Ovary (tissue), 9 donors: ENCODE results near the gene PLXNB1. TPM values are rescaled to one million over a fixed set of nuclear protein-coding genes. Genes with fewer than 3 reads are reported as not detected.

Source experiments
- DNase-seq, 5 donors: peaks; one replicate each; pipeline ENCODE4 v3.0.0-alpha.2; 2019 to 2020
- H3K27ac ChIP-seq, 2 donors: fragments of 200-600 bp; one replicate each; pipeline versions ENCODE4 v1.5.1 to v1.8.0; 2019 to 2022
- H3K27me3 ChIP-seq: fragments of 200-600 bp; one replicate; pipeline ENCODE4 v1.8.0; 2022
- H3K36me3 ChIP-seq: fragments of 200-600 bp; sonication (generic); one replicate; pipeline ENCODE4 v1.5.1; 2019
- H3K4me1 ChIP-seq: one replicate; pipeline ENCODE4 v1.8.1; 2013; ENCODE audit warnings: mild to moderate bottlenecking, moderate library complexity; ENCODE audit not compliant: insufficient read depth
- H3K4me3 ChIP-seq: fragments of 200-600 bp; sonication (generic); one replicate; pipeline ENCODE4 v1.5.1; 2017
- H3K9me3 ChIP-seq, 2 donors: fragments of 200-600 bp in 1 of 2; sonication (generic) in 1 of 2; one replicate each; pipeline versions ENCODE4 v1.5.1 to v1.8.1; 2013 to 2019; ENCODE audit warnings: mild to moderate bottlenecking in 1 of 2, moderate library complexity in 1 of 2
- CTCF ChIP-seq, 3 donors: fragments of 450-650 bp in 2 of 3; fragments of 200-600 bp in 1 of 3; IDR thresholded peaks; one replicate each; pipeline versions ENCODE4 v1.5.1 to v1.8.0; 2016 to 2022; ENCODE audit warnings: antibody characterized with exemption in 3 of 3, mild to moderate bottlenecking in 1 of 3
- EP300 ChIP-seq: sonication (generic); formaldehyde crosslinking; IDR thresholded peaks from one replicate; pipeline ENCODE4 v1.6.1; 2017; ENCODE audit warnings: antibody characterized with exemption
- POLR2A ChIP-seq: fragments of 450-650 bp; IDR thresholded peaks from one replicate; pipeline ENCODE4 v1.6.1; 2017; ENCODE audit warnings: antibody characterized with exemption, mild to moderate bottlenecking, moderate library complexity
- WGBS, 3 donors: extraction: QIAGEN DNeasy Blood & Tissue Kit in 1 of 3; methylation state at CpG; one replicate each; pipeline versions ENCODE4 v1.1.5 to v1.1.7; 2013 to 2017; 5-methylcytosine and 5-hydroxymethylcytosine counted together
- intact Hi-C, 4 donors: fragments of 100-400 bp; cut with DNase I; formaldehyde crosslinking; loops; one replicate each; pipeline versions ENCODE4 v1.11.0 to v1.15.1; 2022 to 2023
- polyA plus RNA-seq, 2 donors: library from polyadenylated mRNA; stranded (reverse); fragments of 200-250 nt in 1 of 2; fragments of 350-450 nt in 1 of 2; fragmentation: Illumina TruSeq in 1 of 2; extraction: RNeasy Lipid Tissue Mini Kit (QIAGEN cat#74804) in 1 of 2; gene quantifications; one replicate each; pipeline ENCODE4 v1.2.3, GENCODE V29; 2013 to 2014
- total RNA-seq, 7 donors: library from RNA; depleted of rRNA in 2 of 7; stranded (reverse); fragments of >200 nt in 2 of 7; fragmentation: NEBNext Ultra II Directional in 3 of 7; extraction: Animal tissue kit (Norgen Biotek cat#: 25700) in 3 of 7; gene quantifications; one replicate each; pipeline versions ENCODE4 v1.1.0 to v1.2.4, GENCODE V29; 2016 to 2023
- donor health status: DM: no; HTN: no; CAD: no; lungs with moderate emphysema.
- donor health status: DM: no; HTN: no; CAD: no.
- donor health status: Bipolar disorder and iron deficiency.
- donor health status: DM: yes; HTN: yes; CAD: no.
- donor health status: DM: no; HTN: no; CAD: no.
- donor health status: DM: yes; HTN: yes; CAD: no.

The PLXNB1 gene
- total and polyA plus RNA-seq, 9 donors: 11.2 to 166 (median 83.7) TPM

GRCh38 chr3:48472923-48473616 lies 43.2 kb upstream of the PLXNB1 start:
- intact Hi-C loops: no loop called here

GRCh38 chr3:48472673-48472922 lies 42.7 kb upstream of the PLXNB1 start:
- 0 to 2% (median 1%) methylated on average over 5 of the region's 5 CpGs for WGBS, 3 donors
- Histone ChIP-seq H3K27ac (peak overlapping the region; percentile 92 to 96), H3K9me3 (no peaks in the 10 kb centered on the region), H3K36me3 (no peaks in the 10 kb centered on the region), H3K4me3 (peak overlapping the region; percentile 60), H3K4me1 (peaks cover 11% of the 10 kb centered on the region), H3K27me3 (no peaks in the 10 kb centered on the region)
- TF ChIP-seq EP300 (no peak), CTCF (IDR thresholded peaks at IDR 0.05) (no peak), POLR2A (no peak)
- no peak for DNase-seq
- intact Hi-C loops: no loop called here

More at GRCh38 chr3:48472923-48473616, 43.2 kb upstream of the PLXNB1 start:
- TF ChIP-seq EP300: no peak
- peak in 2 of 3 donors; percentile 52 to 59 for TF ChIP-seq CTCF (IDR thresholded peaks at IDR 0.05)
- TF ChIP-seq POLR2A: peak; percentile 90
- Histone ChIP-seq H3K4me3 (peak overlapping the region; percentile 60), H3K27me3 (no peaks in the 10 kb centered on the region), H3K36me3 (no peaks in the 10 kb centered on the region), H3K9me3 (no peaks in the 10 kb centered on the region), H3K27ac (peak overlapping the region; percentile 92 to 96), H3K4me1 (peaks cover 11% of the 10 kb centered on the region)
- 3 to 5% (median 3%) methylated on average over 17 of the region's 17 CpGs for WGBS, 3 donors
- peak; percentile 90 to 93 (median 92) for DNase-seq

- Histone ChIP-seq H3K4me3 (no peak overlapping the region), H3K9me3 (no peaks in the 10 kb centered on the region), H3K36me3 (no peaks in the 10 kb centered on the region), H3K27me3 (no peaks in the 10 kb centered on the region), H3K27ac (no peak overlapping the region), H3K4me1 (peaks cover 23% of the 10 kb centered on the region)
- TF ChIP-seq POLR2A: no peak
- no peak for TF ChIP-seq EP300
- no peak for TF ChIP-seq CTCF (IDR thresholded peaks at IDR 0.05)
- 36 to 43% (median 41%) methylated on average over 1 of the region's 1 CpG for WGBS, 3 donors
- intact Hi-C loops: no loop called here
- DNase-seq: no peak
Measured at GRCh38 chr3:48470286-48470685, 40.4 kb upstream of the PLXNB1 start.

- WGBS, 3 donors: 77 to 79% (median 78%) methylated on average over 29 of the region's 29 CpGs
Measured at GRCh38 chr3:48469046-48469915, 39.4 kb upstream of the PLXNB1 start.

More at GRCh38 chr3:48469046-48469915, 39.4 kb upstream of the PLXNB1 start:
- no peak for TF ChIP-seq POLR2A
- no peak for TF ChIP-seq CTCF (IDR thresholded peaks at IDR 0.05)
- no peak for DNase-seq
- intact Hi-C loops: loop anchor here in 1 of 4 donors (10.0 kb wide), 1 partner anchor 216 kb away; the partner anchor contains the start of gene NCKIPSD
- Histone ChIP-seq H3K4me3 (no peak overlapping the region), H3K27ac (no peak overlapping the region), H3K27me3 (no peaks in the 10 kb centered on the region), H3K36me3 (no peaks in the 10 kb centered on the region), H3K4me1 (peaks cover 25% of the 10 kb centered on the region), H3K9me3 (no peaks in the 10 kb centered on the region)
